ENCODE data around the gene VPS50.

The VPS50 gene

DNA sequence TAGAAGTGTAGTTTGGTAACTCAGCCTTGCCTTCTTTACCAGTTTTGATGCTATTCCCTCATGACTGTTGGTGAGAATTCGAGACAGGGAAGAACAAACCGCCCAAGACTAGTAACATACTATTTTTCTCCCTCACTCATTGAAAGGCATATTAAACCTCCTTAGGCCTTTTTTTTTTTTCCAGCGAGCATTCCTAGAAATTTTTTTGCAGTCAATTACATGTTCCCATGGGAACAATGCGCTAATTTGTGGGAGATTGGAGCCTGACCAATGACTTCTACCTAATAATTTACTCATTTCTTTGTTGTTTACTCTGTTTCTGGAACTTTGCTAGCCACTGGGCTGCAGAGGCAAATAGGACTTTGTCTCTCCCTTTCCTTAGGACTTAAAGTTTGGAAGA, 6.0 kb downstream of the VPS50 start:
- no peak overlapping the region for H2AFZ ChIP-seq (ENCODE audit: low read length)
- H3K27ac ChIP-seq (ENCODE audit: low read length): no peak overlapping the region
- no peaks in the 10 kb centered on the region for H3K4me1 ChIP-seq (ENCODE audit: low read length)
- no peaks in the 10 kb centered on the region for H3K36me3 ChIP-seq (replicated peaks; ENCODE audit: insufficient read depth, low read length)
- no peaks in the 10 kb centered on the region for H4K20me1 ChIP-seq (ENCODE audit: insufficient read depth, low read length)
- peaks cover 67% of the 10 kb centered on the region for H3K79me2 ChIP-seq (ENCODE audit: low read length)
- no peaks in the 10 kb centered on the region for H3K9me3 ChIP-seq (replicated peaks; ENCODE audit: insufficient read depth, low read length)
- H3K27me3 ChIP-seq (replicated peaks; ENCODE audit: insufficient read depth, low read length): no peaks in the 10 kb centered on the region
- no peak overlapping the region for H3K9ac ChIP-seq (ENCODE audit: low read length)
- no peak for DNase-seq
- no peak overlapping the region for H3K4me3 ChIP-seq (ENCODE audit: low read length)
- H3K4me2 ChIP-seq (ENCODE audit: low read depth, low read length): no peak overlapping the region
- TF ChIP-seq EZH2 (optimal IDR thresholded peaks at IDR 0.05; ENCODE audit: low read depth, low read length) (no peak), EZH2phosphoT487 (IDR thresholded peaks at IDR 0.05; ENCODE audit: low read length) (no peak)
- TF ChIP-seq, protein P1, sequence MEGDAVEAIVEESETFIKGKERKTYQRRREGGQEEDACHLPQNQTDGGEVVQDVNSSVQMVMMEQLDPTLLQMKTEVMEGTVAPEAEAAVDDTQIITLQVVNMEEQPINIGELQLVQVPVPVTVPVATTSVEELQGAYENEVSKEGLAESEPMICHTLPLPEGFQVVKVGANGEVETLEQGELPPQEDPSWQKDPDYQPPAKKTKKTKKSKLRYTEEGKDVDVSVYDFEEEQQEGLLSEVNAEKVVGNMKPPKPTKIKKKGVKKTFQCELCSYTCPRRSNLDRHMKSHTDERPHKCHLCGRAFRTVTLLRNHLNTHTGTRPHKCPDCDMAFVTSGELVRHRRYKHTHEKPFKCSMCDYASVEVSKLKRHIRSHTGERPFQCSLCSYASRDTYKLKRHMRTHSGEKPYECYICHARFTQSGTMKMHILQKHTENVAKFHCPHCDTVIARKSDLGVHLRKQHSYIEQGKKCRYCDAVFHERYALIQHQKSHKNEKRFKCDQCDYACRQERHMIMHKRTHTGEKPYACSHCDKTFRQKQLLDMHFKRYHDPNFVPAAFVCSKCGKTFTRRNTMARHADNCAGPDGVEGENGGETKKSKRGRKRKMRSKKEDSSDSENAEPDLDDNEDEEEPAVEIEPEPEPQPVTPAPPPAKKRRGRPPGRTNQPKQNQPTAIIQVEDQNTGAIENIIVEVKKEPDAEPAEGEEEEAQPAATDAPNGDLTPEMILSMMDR (IDR thresholded peaks at IDR 0.05; ENCODE audit: low read length): no peak
- no peaks in the 10 kb centered on the region for H3K9me2 ChIP-seq (replicated peaks; ENCODE audit: insufficient read depth, low read length)
- H3F3A ChIP-seq (ENCODE audit: insufficient read depth, low read length): no peaks in the 10 kb centered on the region

DNA sequence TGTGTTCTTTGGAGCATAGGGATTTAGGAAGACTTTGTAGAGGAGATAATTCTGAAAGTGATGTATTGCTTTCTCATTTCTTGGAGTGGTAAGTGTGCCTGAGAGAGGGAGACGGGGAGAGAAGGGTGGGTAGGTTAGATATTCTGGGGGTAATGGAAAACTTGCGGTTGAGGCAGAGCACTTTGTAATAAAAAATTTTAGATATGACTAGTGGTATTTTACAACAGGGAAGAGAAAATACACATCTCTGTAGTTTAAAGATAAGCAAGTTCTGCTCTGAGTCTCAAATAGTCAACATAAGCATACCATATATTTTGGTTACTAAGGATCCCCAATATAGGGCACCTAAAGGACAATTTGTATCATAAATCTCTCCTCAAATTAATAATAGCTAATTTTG, 6.6 kb downstream of the VPS50 start:
- H3K9me3 ChIP-seq (replicated peaks; ENCODE audit: insufficient read depth, low read length): no peaks in the 10 kb centered on the region
- no peak for TF ChIP-seq EZH2phosphoT487 (IDR thresholded peaks at IDR 0.05; ENCODE audit: low read length)
- TF ChIP-seq, protein P1 (IDR thresholded peaks at IDR 0.05; ENCODE audit: low read length): no peak
- no peak for TF ChIP-seq EZH2 (optimal IDR thresholded peaks at IDR 0.05; ENCODE audit: low read depth, low read length)
- DNase-seq: no peak

DNA sequence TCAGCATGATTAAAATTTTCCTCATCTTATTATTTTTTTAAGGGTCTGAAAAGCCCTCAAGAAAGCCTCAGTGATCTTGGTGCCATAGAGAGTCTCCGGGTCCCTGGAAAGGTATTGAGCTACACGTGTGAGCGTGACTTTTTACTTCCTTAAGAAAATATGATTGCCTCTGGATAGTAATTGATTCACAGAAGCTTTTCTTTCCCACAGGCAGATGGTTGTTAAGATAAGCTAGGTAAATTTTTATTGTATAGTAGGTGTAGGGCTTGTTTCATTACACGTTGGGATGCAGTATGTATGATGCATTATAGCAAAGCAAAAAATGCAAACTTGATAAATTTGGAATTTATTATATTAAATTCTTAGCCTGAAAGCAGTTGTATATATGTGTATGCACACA, 7.7 kb downstream of the VPS50 start:
- Histone ChIP-seq H3K4me3 (ENCODE audit: low read length) (no peak overlapping the region), H3K36me3 (replicated peaks; ENCODE audit: insufficient read depth, low read length) (no peaks in the 10 kb centered on the region), H3K27me3 (replicated peaks; ENCODE audit: insufficient read depth, low read length) (no peaks in the 10 kb centered on the region), H2AFZ (ENCODE audit: low read length) (no peak overlapping the region), H3K4me2 (ENCODE audit: low read depth, low read length) (no peak overlapping the region), H3K9ac (ENCODE audit: low read length) (no peak overlapping the region), H3F3A (ENCODE audit: insufficient read depth, low read length) (0 out of 2 replicates have a peak, but pooled peaks cover 6% of the 10 kb centered on the region), H3K4me1 (ENCODE audit: low read length) (no peaks in the 10 kb centered on the region), H3K27ac (ENCODE audit: low read length) (no peak overlapping the region), H4K20me1 (ENCODE audit: insufficient read depth, low read length) (no peaks in the 10 kb centered on the region), H3K79me2 (ENCODE audit: low read length) (peaks cover 60% of the 10 kb centered on the region), H3K9me3 (replicated peaks; ENCODE audit: insufficient read depth, low read length) (no peaks in the 10 kb centered on the region), H3K9me2 (replicated peaks; ENCODE audit: insufficient read depth, low read length) (no peaks in the 10 kb centered on the region)
- TF ChIP-seq, protein P1 (IDR thresholded peaks at IDR 0.05; ENCODE audit: low read length): no peak
- TF ChIP-seq EZH2 (optimal IDR thresholded peaks at IDR 0.05; ENCODE audit: low read depth, low read length) (no peak), EZH2phosphoT487 (IDR thresholded peaks at IDR 0.05; ENCODE audit: low read length) (no peak)
- no peak for DNase-seq

More for the DNA sequence above, 6.6 kb downstream of the VPS50 start:
- H3F3A ChIP-seq (ENCODE audit: insufficient read depth, low read length): no peaks in the 10 kb centered on the region
- no peaks in the 10 kb centered on the region for H3K36me3 ChIP-seq (replicated peaks; ENCODE audit: insufficient read depth, low read length)
- no peaks in the 10 kb centered on the region for H3K4me1 ChIP-seq (ENCODE audit: low read length)
- peaks cover 63% of the 10 kb centered on the region for H3K79me2 ChIP-seq (ENCODE audit: low read length)
- H2AFZ ChIP-seq (ENCODE audit: low read length): no peak overlapping the region
- no peaks in the 10 kb centered on the region for H3K27me3 ChIP-seq (replicated peaks; ENCODE audit: insufficient read depth, low read length)
- H3K27ac ChIP-seq (ENCODE audit: low read length): no peak overlapping the region
- H3K4me2 ChIP-seq (ENCODE audit: low read depth, low read length): no peak overlapping the region
- H3K9me2 ChIP-seq (replicated peaks; ENCODE audit: insufficient read depth, low read length): no peaks in the 10 kb centered on the region
- no peak overlapping the region for H3K9ac ChIP-seq (ENCODE audit: low read length)
- no peaks in the 10 kb centered on the region for H4K20me1 ChIP-seq (ENCODE audit: insufficient read depth, low read length)
- no peak overlapping the region for H3K4me3 ChIP-seq (ENCODE audit: low read length)

Measured in MM.1S (cell line).